Measurements from ENCODE around the gene ARPC1B.

GRCh38 chr7:99355098-99355497 is 19.4 kb upstream of the ARPC1B start:
- TF ChIP-seq CTCF (conservative IDR thresholded peaks at IDR 0.05; ENCODE audit: low read depth in 2 of 2): no peak
- TF ChIP-seq EZH2 (IDR thresholded peaks at IDR 0.05; ENCODE audit: low read depth, unreplicated experiment): no peak
- TF ChIP-seq REST (IDR thresholded peaks at IDR 0.05; ENCODE audit: unreplicated experiment): no peak
- TF ChIP-seq EZH2phosphoT487 (IDR thresholded peaks at IDR 0.05; ENCODE audit: unreplicated experiment): no peak
- TF ChIP-seq STAT1 (IDR thresholded peaks at IDR 0.05; ENCODE audit: unreplicated experiment): no peak
- no peak for TF ChIP-seq POLR2AphosphoS5 (IDR thresholded peaks at IDR 0.05; ENCODE audit: low read depth)
- no peak for TF ChIP-seq NANOG (IDR thresholded peaks at IDR 0.05; ENCODE audit: borderline replicate concordance)
- TF ChIP-seq ETS1 (IDR thresholded peaks at IDR 0.05): no peak
- TF ChIP-seq ZNF114 (CRISPR knock-in tag; IDR thresholded peaks at IDR 0.05): no peak
- no peak for TF ChIP-seq ZNF462 (CRISPR knock-in tag; IDR thresholded peaks at IDR 0.05)
- TF ChIP-seq CREB1 (CRISPR knock-in tag; IDR thresholded peaks at IDR 0.05; ENCODE audit: low read depth): no peak
- no peak for TF ChIP-seq JUNB (IDR thresholded peaks at IDR 0.05; ENCODE audit: unreplicated experiment)

All from GM23338 (cell line).